ENCODE data around the gene ERCC6L.

The ERCC6L gene

GRCh38 chrX:72159769-72160168, 79.1 kb downstream of the ERCC6L start:
- DNase-seq (ENCODE audit: low read depth): no peak

- DNase-seq (ENCODE audit: low read depth): no peak
Observed at GRCh38 chrX:72158773-72159172, 80.1 kb downstream of the ERCC6L start.
